Endothelial cell of umbilical vein (primary cell): Measurements from ENCODE around the gene KCNQ1OT1. TPM values are rescaled to one million over a fixed set of nuclear protein-coding genes. Genes with fewer than 3 reads are reported as not detected.

Source experiments
- BruUV-seq: library from RNA; stranded (reverse); fragments of 400-500 nt; replicated peaks from 2 replicates; lab custom pipeline; 2021; lab: Mats Ljungman, UMichigan
- CTCF ChIA-PET: fragments of 300-600, 350-600 bp; sonication (Branson Sonifier 250); formaldehyde crosslinking; loops from one replicate; lab custom pipeline; 2021; ENCODE audit warnings: antibody characterized with exemption, inconsistent platforms; lab: Charles Lee
- POLR2A ChIA-PET: fragments of 300-600, 350-600 bp; sonication (Branson Sonifier 250); formaldehyde crosslinking; loops from one replicate; lab custom pipeline; 2021; ENCODE audit warnings: antibody characterized with exemption, inconsistent platforms; lab: Charles Lee
- DNase-seq: peaks from one replicate; pipeline ENCODE4 v3.0.0-alpha.2; 2011; ENCODE audit warnings: low read depth, low spot score
- FAIRE-seq: peaks from 2 replicates; lab custom pipeline; 2011; peaks lifted over from hg19 to GRCh38; lab: Jason Lieb, UNC
- H2AFZ ChIP-seq: 2 replicates; pipeline ENCODE4 v1.6.0; 2012; ENCODE audit warnings: low read depth, low read length, control low read depth, inconsistent platforms
- H3K27ac ChIP-seq: 2 replicates; pipeline ENCODE4 v1.5.1; 2011; ENCODE audit warnings: low read depth, mild to moderate bottlenecking, control low read depth, low read length, moderate library complexity; ENCODE audit not compliant: insufficient read depth
- H3K27me3 ChIP-seq, 2 experiments: 2 replicates each; pipeline versions ENCODE4 v1.6.0 to v1.6.1; 2011; ENCODE audit warnings: low read length in 2 of 2, mixed read lengths in 1 of 2; ENCODE audit not compliant: control insufficient read depth in 2 of 2, insufficient read depth in 2 of 2
- H3K36me3 ChIP-seq, 2 experiments: 2 replicates in 1 of 2; 3 replicates in 1 of 2; pipeline ENCODE4 v1.5.1; 2011; ENCODE audit warnings: low read length in 2 of 2, mild to moderate bottlenecking in 1 of 2, moderate library complexity in 1 of 2; ENCODE audit not compliant: control insufficient read depth in 2 of 2, insufficient read depth in 2 of 2; ENCODE audit errors: extremely low read depth in 1 of 2
- H3K4me1 ChIP-seq: 3 replicates; pipeline ENCODE4 v1.5.1; 2011; ENCODE audit warnings: mild to moderate bottlenecking, low read length; ENCODE audit not compliant: control insufficient read depth, insufficient read depth; ENCODE audit errors: extremely low read depth
- H3K4me2 ChIP-seq: 2 replicates; pipeline ENCODE4 v1.6.1; 2011; ENCODE audit warnings: low read length, control low read depth, mixed read lengths; ENCODE audit not compliant: insufficient read depth
- H3K4me3 ChIP-seq, 3 experiments: fragments of 200-600 bp in 1 of 3; sonication (generic), shearing (Covaris generic) in 1 of 3; replicated peaks in 1 of 3; 2 replicates each; pipeline ENCODE4 v1.5.1; 2011 to 2016; ENCODE audit warnings: control low read depth in 3 of 3, low read length in 3 of 3, mild to moderate bottlenecking in 2 of 3, inconsistent platforms in 1 of 3, low read depth in 1 of 3, moderate library complexity in 1 of 3; ENCODE audit not compliant: insufficient read depth in 1 of 3
- H3K79me2 ChIP-seq: 2 replicates; pipeline ENCODE4 v1.6.0; 2012; ENCODE audit warnings: low read length, inconsistent platforms; ENCODE audit not compliant: control insufficient read depth, insufficient read depth
- H3K9ac ChIP-seq: replicated peaks from 2 replicates; pipeline ENCODE3; 2011; ENCODE audit warnings: low read length, control low read depth; ENCODE audit not compliant: insufficient read depth; ENCODE audit errors: extremely low read depth
- H3K9me1 ChIP-seq: replicated peaks from 3 replicates; pipeline ENCODE4 v1.6.0; 2011; ENCODE audit warnings: mild to moderate bottlenecking, low read length; ENCODE audit not compliant: control insufficient read depth, insufficient read depth; ENCODE audit errors: extremely low read depth
- H3K9me3 ChIP-seq: replicated peaks from 2 replicates; pipeline ENCODE4 v1.5.1; 2012; ENCODE audit warnings: low read length, inconsistent platforms; ENCODE audit not compliant: control insufficient read depth, insufficient read depth
- H4K20me1 ChIP-seq: replicated peaks from 2 replicates; pipeline ENCODE3; 2011; ENCODE audit warnings: mild to moderate bottlenecking, low read length; ENCODE audit not compliant: control insufficient read depth, insufficient read depth; ENCODE audit errors: extremely low read depth
- EZH2 ChIP-seq: IDR thresholded peaks from 2 replicates; pipeline ENCODE4 v1.6.1; 2012; ENCODE audit warnings: borderline replicate concordance, low read depth, mild to moderate bottlenecking, moderate library complexity, low read length, inconsistent platforms; ENCODE audit not compliant: severe bottlenecking
- FOS ChIP-seq: IDR thresholded peaks from 2 replicates; pipeline ENCODE4 v1.6.1; 2011; ENCODE audit warnings: mild to moderate bottlenecking, low read length, moderate library complexity, borderline replicate concordance; ENCODE audit not compliant: insufficient read depth
- GATA2 ChIP-seq: IDR thresholded peaks from 2 replicates; pipeline ENCODE4 v1.7.0; 2011; ENCODE audit warnings: low read depth, mild to moderate bottlenecking, moderate library complexity, mixed read lengths, low read length; ENCODE audit not compliant: insufficient read length, insufficient read depth
- JUN ChIP-seq: IDR thresholded peaks from 2 replicates; pipeline ENCODE4 v1.6.1; 2011; ENCODE audit warnings: borderline replicate concordance, low read depth; ENCODE audit not compliant: insufficient read length, insufficient read depth
- MAX ChIP-seq: IDR thresholded peaks from 2 replicates; pipeline ENCODE4 v1.6.1; 2011; ENCODE audit not compliant: insufficient read depth, insufficient read length
- MYC ChIP-seq: IDR thresholded peaks from one replicate; pipeline ENCODE4 v1.6.1; 2011; ENCODE audit warnings: mild to moderate bottlenecking, low read depth, low read length
- POLR2A ChIP-seq: IDR thresholded peaks from 2 replicates; pipeline ENCODE4 v1.6.1; 2012; ENCODE audit warnings: low read depth, mild to moderate bottlenecking, control low read depth, low read length
- POLR2AphosphoS5 ChIP-seq: IDR thresholded peaks from 2 replicates; pipeline ENCODE4 v1.6.1; 2012; ENCODE audit warnings: low read depth, mild to moderate bottlenecking, control low read depth, low read length, moderate library complexity; ENCODE audit not compliant: insufficient read depth
- dilution Hi-C: fragments of 300-500 bp; cut with MboI; formaldehyde crosslinking; loops from one replicate; pipeline ENCODE4 v1.15.0; 2019; ENCODE audit warnings: low sequenced_read_pairs; ENCODE audit not compliant: extremely low pct_ligation_motif_present
- intact Hi-C: fragments of 100-400 bp; cut with micrococcal nuclease; formaldehyde crosslinking; loops from one replicate; pipeline ENCODE4 v1.10.0; 2022
- polyA plus RNA-seq, 4 experiments: library from polyadenylated mRNA; depleted of rRNA in 3 of 4; stranded (reverse) in 3 of 4; unstranded in 1 of 4; fragments of >200 nt; gene quantifications; 2 replicates each; pipeline versions ENCODE4 v1.2.1 to v1.2.3, GENCODE V29; 2011 to 2012; ENCODE audit warnings: missing spikeins in 1 of 4
- total RNA-seq: library from RNA; stranded (reverse); gene quantifications from 2 replicates; pipeline ENCODE4 v1.2.3, GENCODE V29; 2021
- TF ChIP-seq, protein P1 (sequence below), 2 donors: IDR thresholded peaks; 1 replicate in 1 of 2; 2 replicates in 1 of 2; pipeline ENCODE4 v1.5.1; 2011; ENCODE audit warnings: low read length in 2 of 2, mild to moderate bottlenecking in 2 of 2, moderate library complexity in 2 of 2, control low read depth in 1 of 2, inconsistent platforms in 1 of 2, low read depth in 1 of 2; ENCODE audit not compliant: insufficient read depth in 1 of 2; ENCODE audit errors: extremely low read depth in 1 of 2

Gene KCNQ1OT1
- total and polyA plus RNA-seq, 2 donors (not counting 3 experiments of a cell fraction or from before 2014, with no cell fraction given) = 0.11 to 1.8 TPM

DNA sequence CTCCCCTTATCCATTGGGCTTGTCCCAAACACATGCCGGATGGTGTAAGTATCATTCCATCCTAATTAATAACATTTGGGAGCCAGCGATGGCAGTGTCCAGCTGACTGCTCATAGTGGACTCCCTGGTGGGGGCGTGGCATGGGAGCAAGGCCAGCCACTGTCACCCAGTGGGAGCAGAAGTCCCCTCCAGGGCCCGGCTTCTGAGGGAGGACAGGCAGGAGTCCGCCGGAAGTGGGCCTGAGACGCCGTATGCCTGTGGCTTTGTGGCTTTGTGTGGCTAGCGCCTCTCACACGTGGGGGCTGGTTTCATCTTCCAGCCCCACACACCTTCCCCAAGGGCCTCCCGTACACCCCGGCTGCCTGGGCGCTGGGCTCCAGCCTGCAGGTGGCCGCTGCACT is 130.5 kb downstream of the KCNQ1OT1 start:
- Histone ChIP-seq H3K4me2 (no peak overlapping the region), H3K9ac (no peak overlapping the region), H3K79me2 (no peaks in the 10 kb centered on the region), H3K36me3 (no peaks in the 10 kb centered on the region), H3K27ac (no peak overlapping the region), H2AFZ (no peak overlapping the region), H3K9me3 (no peaks in the 10 kb centered on the region), H3K9me1 (no peaks in the 10 kb centered on the region), H3K4me3 (no peak overlapping the region), H3K27me3 (no peaks in the 10 kb centered on the region), H4K20me1 (no peaks in the 10 kb centered on the region), H3K4me1 (no peaks in the 10 kb centered on the region)
- no peak for DNase-seq
- ChIA-PET CTCF (no interaction called here), POLR2A (no interaction called here)
- FAIRE-seq = no peak
- no peak for TF ChIP-seq POLR2AphosphoS5
- no peak for TF ChIP-seq EZH2
- TF ChIP-seq FOS = no peak
- no peak for TF ChIP-seq MYC
- no peak for TF ChIP-seq JUN
- TF ChIP-seq, protein P1, sequence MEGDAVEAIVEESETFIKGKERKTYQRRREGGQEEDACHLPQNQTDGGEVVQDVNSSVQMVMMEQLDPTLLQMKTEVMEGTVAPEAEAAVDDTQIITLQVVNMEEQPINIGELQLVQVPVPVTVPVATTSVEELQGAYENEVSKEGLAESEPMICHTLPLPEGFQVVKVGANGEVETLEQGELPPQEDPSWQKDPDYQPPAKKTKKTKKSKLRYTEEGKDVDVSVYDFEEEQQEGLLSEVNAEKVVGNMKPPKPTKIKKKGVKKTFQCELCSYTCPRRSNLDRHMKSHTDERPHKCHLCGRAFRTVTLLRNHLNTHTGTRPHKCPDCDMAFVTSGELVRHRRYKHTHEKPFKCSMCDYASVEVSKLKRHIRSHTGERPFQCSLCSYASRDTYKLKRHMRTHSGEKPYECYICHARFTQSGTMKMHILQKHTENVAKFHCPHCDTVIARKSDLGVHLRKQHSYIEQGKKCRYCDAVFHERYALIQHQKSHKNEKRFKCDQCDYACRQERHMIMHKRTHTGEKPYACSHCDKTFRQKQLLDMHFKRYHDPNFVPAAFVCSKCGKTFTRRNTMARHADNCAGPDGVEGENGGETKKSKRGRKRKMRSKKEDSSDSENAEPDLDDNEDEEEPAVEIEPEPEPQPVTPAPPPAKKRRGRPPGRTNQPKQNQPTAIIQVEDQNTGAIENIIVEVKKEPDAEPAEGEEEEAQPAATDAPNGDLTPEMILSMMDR (IDR thresholded peaks at IDR 0.05; ENCODE audit: extremely low read depth in 1 of 2, insufficient read depth in 1 of 2, low read depth in 1 of 2, low read length in 2 of 2) = no peak
- no peak for TF ChIP-seq MAX
- TF ChIP-seq GATA2 = no peak
- no peak for TF ChIP-seq POLR2A
- dilution Hi-C loops (no loop called here), intact Hi-C loops (no loop called here)
- BruUV-seq = no TSS peak
